Uterus (tissue), 4 donors: ENCODE data around the gene NETO2. TPM values are rescaled to one million over a fixed set of nuclear protein-coding genes. Genes with fewer than 3 reads are reported as not detected.

ENCODE experiments used
- DNase-seq, 2 donors: peaks; one replicate each; pipeline ENCODE4 v3.0.0-alpha.2; 2019 to 2020
- H3K27ac ChIP-seq, 2 donors: fragments of 200-600 bp; sonication (generic); 1 replicate in 1 of 2; 2 replicates in 1 of 2; pipeline ENCODE4 v1.5.1; 2016 to 2018
- H3K27me3 ChIP-seq, 2 donors: fragments of 200-600 bp; sonication (generic); one replicate each; pipeline ENCODE4 v1.5.1; 2018 to 2019; ENCODE audit warnings: control low read depth in 1 of 2
- H3K36me3 ChIP-seq, 2 donors: fragments of 200-600 bp; sonication (generic); one replicate each; pipeline ENCODE4 v1.5.1; 2019; ENCODE audit warnings: control low read depth in 1 of 2
- H3K4me1 ChIP-seq, 2 donors: fragments of 200-600 bp; sonication (generic); one replicate each; pipeline ENCODE4 v1.5.1; 2018 to 2019; ENCODE audit warnings: control low read depth in 1 of 2
- H3K4me3 ChIP-seq, 2 donors: fragments of 200-600 bp; sonication (generic); 1 replicate in 1 of 2; 2 replicates in 1 of 2; pipeline ENCODE4 v1.5.1; 2018 to 2019; ENCODE audit warnings: mild to moderate bottlenecking in 1 of 2
- H3K9me3 ChIP-seq, 2 donors: fragments of 200-600 bp; sonication (generic); one replicate each; pipeline ENCODE4 v1.5.1; 2019; ENCODE audit warnings: control low read depth in 1 of 2
- POLR2A ChIP-seq, 2 donors: fragments of 450-650 bp; IDR thresholded peaks; one replicate each; pipeline ENCODE4 v1.6.1; 2016; ENCODE audit warnings: antibody characterized with exemption in 2 of 2, mild to moderate bottlenecking in 1 of 2, moderate library complexity in 1 of 2
- intact Hi-C: fragments of 100-400 bp; cut with DNase I; formaldehyde crosslinking; loops from one replicate; pipeline ENCODE4 v1.15.1; 2023; ENCODE audit warnings: low total_unique reads
- total RNA-seq, 4 donors: library from RNA; depleted of rRNA in 3 of 4; stranded (reverse); fragments of >200 nt in 3 of 4; gene quantifications; one replicate each; pipeline versions ENCODE4 v1.1.0 to v1.2.4, GENCODE V29; 2014 to 2023
- TF ChIP-seq, protein P1 (sequence below), 4 experiments: fragments of 200-600 bp in 2 of 4; fragments of 450-650 bp in 2 of 4; sonication (generic) in 2 of 4; IDR thresholded peaks; one replicate each; pipeline ENCODE4 v1.5.1; 2016 to 2019; ENCODE audit warnings: antibody characterized with exemption in 4 of 4, mild to moderate bottlenecking in 2 of 4, moderate library complexity in 1 of 4
- donor health status: DM: yes; HTN: yes; CAD: no.

The NETO2 gene
- total RNA-seq, 4 donors from 2014 or later = 0.55 to 14.3 (median 5.0) TPM

DNA sequence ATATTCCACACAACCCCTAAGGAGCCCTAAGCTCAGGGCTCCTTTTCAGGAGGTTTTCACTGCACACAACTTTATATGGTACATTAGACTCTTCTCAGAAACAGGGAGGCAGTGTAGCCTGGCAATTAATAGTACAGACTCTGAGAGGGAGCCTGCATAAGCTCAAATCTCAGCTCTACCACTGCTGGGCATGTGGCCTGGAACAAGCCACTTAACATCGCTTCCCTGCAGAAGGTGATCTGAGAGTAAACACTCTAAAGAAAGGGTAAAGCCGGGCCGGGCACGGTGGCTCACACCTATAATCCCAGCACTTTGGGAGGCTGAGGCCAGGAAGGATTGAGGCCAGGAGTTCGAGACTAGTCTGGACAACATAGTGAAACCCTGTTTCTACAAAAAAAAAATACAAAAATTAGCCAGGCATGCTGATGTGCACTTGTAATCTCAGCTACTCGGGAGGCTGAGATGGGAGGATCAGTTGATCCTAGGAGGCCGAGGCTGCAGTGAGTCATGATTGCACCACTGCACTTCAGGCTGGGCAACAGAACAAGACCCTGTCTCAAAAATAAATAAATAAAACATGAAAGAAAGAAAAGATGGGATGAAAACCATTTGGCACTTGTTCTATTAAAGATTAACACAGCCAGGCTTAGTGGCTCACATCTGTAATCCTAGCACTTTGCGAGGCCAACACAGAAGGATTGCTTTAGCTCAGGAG, 99.6 kb downstream of the NETO2 start:
- Histone ChIP-seq H3K36me3 (no peaks in the 10 kb centered on the region), H3K9me3 (no peaks in the 10 kb centered on the region), H3K27ac (no peak overlapping the region), H3K4me1 (no peaks in the 10 kb centered on the region), H3K4me3 (no peak overlapping the region), H3K27me3 (no peaks in the 10 kb centered on the region)
- no peak for TF ChIP-seq POLR2A (IDR thresholded peaks at IDR 0.05)
- TF ChIP-seq, protein P1, sequence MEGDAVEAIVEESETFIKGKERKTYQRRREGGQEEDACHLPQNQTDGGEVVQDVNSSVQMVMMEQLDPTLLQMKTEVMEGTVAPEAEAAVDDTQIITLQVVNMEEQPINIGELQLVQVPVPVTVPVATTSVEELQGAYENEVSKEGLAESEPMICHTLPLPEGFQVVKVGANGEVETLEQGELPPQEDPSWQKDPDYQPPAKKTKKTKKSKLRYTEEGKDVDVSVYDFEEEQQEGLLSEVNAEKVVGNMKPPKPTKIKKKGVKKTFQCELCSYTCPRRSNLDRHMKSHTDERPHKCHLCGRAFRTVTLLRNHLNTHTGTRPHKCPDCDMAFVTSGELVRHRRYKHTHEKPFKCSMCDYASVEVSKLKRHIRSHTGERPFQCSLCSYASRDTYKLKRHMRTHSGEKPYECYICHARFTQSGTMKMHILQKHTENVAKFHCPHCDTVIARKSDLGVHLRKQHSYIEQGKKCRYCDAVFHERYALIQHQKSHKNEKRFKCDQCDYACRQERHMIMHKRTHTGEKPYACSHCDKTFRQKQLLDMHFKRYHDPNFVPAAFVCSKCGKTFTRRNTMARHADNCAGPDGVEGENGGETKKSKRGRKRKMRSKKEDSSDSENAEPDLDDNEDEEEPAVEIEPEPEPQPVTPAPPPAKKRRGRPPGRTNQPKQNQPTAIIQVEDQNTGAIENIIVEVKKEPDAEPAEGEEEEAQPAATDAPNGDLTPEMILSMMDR (IDR thresholded peaks at IDR 0.05) = no peak
- intact Hi-C loops = no loop called here
- no peak for DNase-seq

GRCh38 chr16:47043200-47043599, 100.5 kb downstream of the NETO2 start:
- Histone ChIP-seq H3K27ac (no peak overlapping the region), H3K9me3 (no peaks in the 10 kb centered on the region), H3K4me3 (no peak overlapping the region), H3K27me3 (no peaks in the 10 kb centered on the region), H3K4me1 (no peaks in the 10 kb centered on the region), H3K36me3 (no peaks in the 10 kb centered on the region)
- intact Hi-C loops = no loop called here
- DNase-seq = no peak
- TF ChIP-seq, protein P1 (IDR thresholded peaks at IDR 0.05) = no peak
- no peak for TF ChIP-seq POLR2A (IDR thresholded peaks at IDR 0.05)

- no peak for TF ChIP-seq POLR2A (IDR thresholded peaks at IDR 0.05)
- TF ChIP-seq, protein P1 (IDR thresholded peaks at IDR 0.05) = peak; percentile 91 to 96 (median 94)
Measured at GRCh38 chr16:47037746-47038458, 105.8 kb downstream of the NETO2 start.

GRCh38 chr16:47037396-47037745, 106.4 kb downstream of the NETO2 start:
- no peak for TF ChIP-seq POLR2A (IDR thresholded peaks at IDR 0.05)
- TF ChIP-seq, protein P1 (IDR thresholded peaks at IDR 0.05) = no peak
- Histone ChIP-seq H3K4me3 (peak overlapping the region; percentile 54 to 62), H3K36me3 (no peaks in the 10 kb centered on the region), H3K27ac (peak overlapping the region; percentile 76), H3K4me1 (no peaks in the 10 kb centered on the region), H3K27me3 (no peaks in the 10 kb centered on the region), H3K9me3 (no peaks in the 10 kb centered on the region)
- intact Hi-C loops = no loop called here
- DNase-seq = peak; percentile 45 to 57

More at GRCh38 chr16:47037746-47038458, 105.8 kb downstream of the NETO2 start:
- intact Hi-C loops = no loop called here
- H3K27ac ChIP-seq = peak overlapping the region; percentile 76
- no peaks in the 10 kb centered on the region for H3K4me1 ChIP-seq
- peak overlapping the region; percentile 54 to 62 for H3K4me3 ChIP-seq
- no peaks in the 10 kb centered on the region for H3K9me3 ChIP-seq
- H3K36me3 ChIP-seq = no peaks in the 10 kb centered on the region
- peak; percentile 86 to 87 for DNase-seq
- H3K27me3 ChIP-seq = no peaks in the 10 kb centered on the region

DNA sequence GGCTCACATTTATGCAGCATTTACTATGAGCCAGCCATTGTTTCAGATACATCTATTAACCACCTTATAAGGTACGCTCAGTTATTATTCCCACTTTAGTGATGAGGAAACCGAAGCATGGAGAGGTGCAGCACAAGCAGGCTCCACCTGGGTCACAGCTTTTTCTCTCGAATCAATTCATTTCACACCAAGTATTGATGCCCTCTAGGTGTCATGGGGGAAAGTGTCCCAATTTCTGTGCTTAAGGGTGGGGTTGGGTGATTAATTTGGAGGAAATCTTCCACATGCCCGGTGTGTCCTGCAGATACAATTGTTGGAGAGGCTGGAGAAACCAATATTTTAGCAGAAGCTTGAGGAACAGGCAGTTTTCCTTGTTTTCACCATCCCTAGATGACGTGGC, 107.5 kb downstream of the NETO2 start:
- Histone ChIP-seq H3K9me3 (no peaks in the 10 kb centered on the region), H3K4me1 (no peaks in the 10 kb centered on the region), H3K27ac (no peak overlapping the region), H3K36me3 (no peaks in the 10 kb centered on the region), H3K27me3 (no peaks in the 10 kb centered on the region), H3K4me3 (no peak overlapping the region)
- DNase-seq = no peak
- intact Hi-C loops = no loop called here
- no peak for TF ChIP-seq POLR2A (IDR thresholded peaks at IDR 0.05)
- TF ChIP-seq, protein P1 (IDR thresholded peaks at IDR 0.05) = no peak
